Measurements from ENCODE around the gene GLDC.

DNA sequence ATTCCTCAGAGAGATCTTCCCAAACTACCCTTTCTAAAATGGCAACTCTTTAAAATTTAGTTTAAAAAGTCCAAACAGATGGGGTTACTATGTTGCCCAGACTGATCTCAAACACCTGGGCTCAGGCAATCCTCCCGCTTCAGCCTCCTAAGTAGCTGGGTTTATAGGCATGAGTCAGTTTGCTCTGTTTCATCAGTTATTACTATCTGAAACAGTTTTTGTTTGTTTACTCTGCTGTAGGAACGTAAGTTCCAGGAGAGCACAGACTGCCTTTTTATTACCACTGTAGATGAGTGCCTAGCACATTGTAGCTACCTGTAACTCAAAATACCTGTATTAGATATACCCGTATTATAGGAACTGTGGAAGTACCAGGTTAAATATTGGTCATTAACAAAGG is 143.1 kb downstream of the GLDC start:
- TF ChIP-seq, protein P1, sequence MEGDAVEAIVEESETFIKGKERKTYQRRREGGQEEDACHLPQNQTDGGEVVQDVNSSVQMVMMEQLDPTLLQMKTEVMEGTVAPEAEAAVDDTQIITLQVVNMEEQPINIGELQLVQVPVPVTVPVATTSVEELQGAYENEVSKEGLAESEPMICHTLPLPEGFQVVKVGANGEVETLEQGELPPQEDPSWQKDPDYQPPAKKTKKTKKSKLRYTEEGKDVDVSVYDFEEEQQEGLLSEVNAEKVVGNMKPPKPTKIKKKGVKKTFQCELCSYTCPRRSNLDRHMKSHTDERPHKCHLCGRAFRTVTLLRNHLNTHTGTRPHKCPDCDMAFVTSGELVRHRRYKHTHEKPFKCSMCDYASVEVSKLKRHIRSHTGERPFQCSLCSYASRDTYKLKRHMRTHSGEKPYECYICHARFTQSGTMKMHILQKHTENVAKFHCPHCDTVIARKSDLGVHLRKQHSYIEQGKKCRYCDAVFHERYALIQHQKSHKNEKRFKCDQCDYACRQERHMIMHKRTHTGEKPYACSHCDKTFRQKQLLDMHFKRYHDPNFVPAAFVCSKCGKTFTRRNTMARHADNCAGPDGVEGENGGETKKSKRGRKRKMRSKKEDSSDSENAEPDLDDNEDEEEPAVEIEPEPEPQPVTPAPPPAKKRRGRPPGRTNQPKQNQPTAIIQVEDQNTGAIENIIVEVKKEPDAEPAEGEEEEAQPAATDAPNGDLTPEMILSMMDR (conservative IDR thresholded peaks at IDR 0.05): no peak
- TF ChIP-seq EZH2 (IDR thresholded peaks at IDR 0.05; ENCODE audit: low read depth): no peak
